HCT116 (cell line): ENCODE results near the gene PDE4D. TPM values are rescaled to one million over a fixed set of nuclear protein-coding genes. Genes with fewer than 3 reads are reported as not detected.

Source experiments
- ATAC-seq: fragments of 200-7000 bp; cut with Tn5 transposase; 2 replicates; pipeline ENCODE4 v1.9.1; 2020; ENCODE audit warnings: mild to moderate bottlenecking, moderate library complexity
- BruUV-seq: library from RNA; stranded (reverse); fragments of 400-500 nt; replicated peaks from 2 replicates; lab custom pipeline; 2021; lab: Mats Ljungman, UMichigan
- CTCF ChIA-PET: fragments of 300-600 bp; sonication (Branson Sonifier 250); formaldehyde crosslinking; loops from one replicate; lab custom pipeline; 2021; ENCODE audit warnings: antibody characterized with exemption; lab: Charles Lee
- POLR2A ChIA-PET: fragments of 300-600, 350-600 bp; sonication (Branson Sonifier 250); formaldehyde crosslinking; loops from one replicate; lab custom pipeline; 2021; ENCODE audit warnings: antibody characterized with exemption; lab: Charles Lee
- RAD21 ChIA-PET, 2 experiments: fragments of 300-600 bp; sonication (Branson Sonifier 250); formaldehyde crosslinking; loops; one replicate each; lab custom pipeline; 2023; ENCODE audit warnings: low total read pairs in 2 of 2; ENCODE audit not compliant: uncharacterized antibody in 2 of 2, unreplicated experiment in 2 of 2, low non-redundant PET in 1 of 2; lab: Charles Lee
- DNase-seq: peaks from one replicate; pipeline ENCODE4 v3.0.0-alpha.2; 2010; ENCODE audit warnings: low read depth, low spot score
- H2AFZ ChIP-seq: fragments of 200-600 bp; shearing (Covaris generic), sonication (generic); 2 replicates; pipeline ENCODE4 v1.6.1; 2017; ENCODE audit warnings: low read depth, mixed run types, mixed read lengths, antibody characterized with exemption, low read length; ENCODE audit not compliant: poor library complexity, severe bottlenecking
- H3K27ac ChIP-seq: 2 replicates; pipeline ENCODE4 v1.5.1; 2012; ENCODE audit warnings: low read depth, low read length
- H3K27me3 ChIP-seq: fragments of 200-600 bp; sonication (generic); 2 replicates; pipeline ENCODE4 v1.6.1; 2016; ENCODE audit warnings: mixed run types, low read length, mixed read lengths; ENCODE audit not compliant: insufficient read depth
- H3K36me3 ChIP-seq, 2 experiments: fragments of 200-500 bp in 1 of 2; fragments of 200-600 bp in 1 of 2; sonication (Bioruptor generic) in 1 of 2; sonication (generic) in 1 of 2; 2 replicates each; pipeline versions ENCODE4 v1.5.1 to v1.6.1; 2014 to 2016; ENCODE audit warnings: low read length in 2 of 2, inconsistent platforms in 1 of 2, mixed read lengths in 1 of 2, mixed run types in 1 of 2; ENCODE audit not compliant: insufficient read depth in 2 of 2, control insufficient read depth in 1 of 2
- H3K4me1 ChIP-seq, 2 experiments: fragments of 200-600 bp in 1 of 2; sonication (generic) in 1 of 2; 2 replicates each; pipeline versions ENCODE4 v1.5.1 to v1.6.1; 2012 to 2017; ENCODE audit warnings: low read length in 2 of 2, inconsistent platforms in 1 of 2, mild to moderate bottlenecking in 1 of 2, mixed read lengths in 1 of 2, mixed run types in 1 of 2, moderate library complexity in 1 of 2; ENCODE audit not compliant: insufficient read depth in 2 of 2, control insufficient read depth in 1 of 2
- H3K4me2 ChIP-seq: fragments of 200-600 bp; sonication (generic); 2 replicates; pipeline ENCODE4 v1.6.1; 2017; ENCODE audit warnings: mixed run types, low read length, mixed read lengths
- H3K4me3 ChIP-seq, 2 experiments: fragments of 200-600 bp in 1 of 2; sonication (generic) in 1 of 2; replicated peaks in 1 of 2; 2 replicates each; pipeline ENCODE4 v1.5.1; 2011 to 2016; ENCODE audit warnings: low read length in 2 of 2, control low read depth in 1 of 2, low read depth in 1 of 2, mild to moderate bottlenecking in 1 of 2, mixed read lengths in 1 of 2, mixed run types in 1 of 2
- H3K79me2 ChIP-seq: fragments of 200-600 bp; sonication (generic); 2 replicates; pipeline ENCODE4 v1.6.1; 2017; ENCODE audit warnings: mild to moderate bottlenecking, mixed run types, low read length, moderate library complexity, mixed read lengths; ENCODE audit not compliant: insufficient read depth
- H3K9ac ChIP-seq: fragments of 200-600 bp; sonication (generic); 2 replicates; pipeline ENCODE4 v1.6.1; 2016; ENCODE audit warnings: low read length, mixed read lengths
- H3K9me2 ChIP-seq: fragments of 200-600 bp; sonication (generic), shearing (Covaris generic); 2 replicates; pipeline ENCODE4 v1.6.1; 2017; ENCODE audit warnings: mixed run types, mild to moderate bottlenecking, moderate library complexity; ENCODE audit not compliant: insufficient read depth
- H3K9me3 ChIP-seq, 2 experiments: fragments of 200-500 bp in 1 of 2; fragments of 200-600 bp in 1 of 2; sonication (Bioruptor generic) in 1 of 2; sonication (generic) in 1 of 2; 2 replicates each; pipeline ENCODE4 v1.6.1; 2014 to 2017; ENCODE audit warnings: low read length in 2 of 2, mixed read lengths in 2 of 2, inconsistent platforms in 1 of 2, low read depth in 1 of 2, mild to moderate bottlenecking in 1 of 2, mixed run types in 1 of 2, moderate library complexity in 1 of 2; ENCODE audit not compliant: control insufficient read depth in 1 of 2, insufficient read depth in 1 of 2
- H4K20me1 ChIP-seq: fragments of 200-600 bp; sonication (generic), shearing (Covaris generic); 2 replicates; pipeline ENCODE4 v1.6.1; 2017; ENCODE audit warnings: mixed run types, mild to moderate bottlenecking, moderate library complexity; ENCODE audit not compliant: insufficient read depth
- ATF3 ChIP-seq: IDR thresholded peaks from 2 replicates; pipeline ENCODE4 v1.6.1; 2012
- CBX3 ChIP-seq: IDR thresholded peaks from 2 replicates; pipeline ENCODE4 v1.6.1; 2012; ENCODE audit warnings: low read depth
- CEBPB ChIP-seq: IDR thresholded peaks from 2 replicates; pipeline ENCODE4 v1.6.1; 2012; ENCODE audit warnings: low read depth
- EGR1 ChIP-seq: IDR thresholded peaks from 2 replicates; pipeline ENCODE4 v1.6.1; 2012; ENCODE audit warnings: low read depth
- ELF1 ChIP-seq: IDR thresholded peaks from 2 replicates; pipeline ENCODE4 v1.6.1; 2012; ENCODE audit warnings: low read depth, borderline replicate concordance
- EZH2 ChIP-seq: fragments of 200-600 bp; sonication (generic); IDR thresholded peaks from 2 replicates; pipeline ENCODE4 v1.6.1; 2017; ENCODE audit warnings: antibody characterized with exemption, mixed run types
- EZH2phosphoT487 ChIP-seq: fragments of 200-600 bp; IDR thresholded peaks from 2 replicates; pipeline ENCODE4 v1.6.1; 2018; ENCODE audit warnings: antibody characterized with exemption, borderline replicate concordance
- JUND ChIP-seq: IDR thresholded peaks from 2 replicates; pipeline ENCODE4 v1.6.1; 2012
- POLR2AphosphoS5 ChIP-seq: IDR thresholded peaks from 2 replicates; pipeline ENCODE4 v1.6.1; 2011; ENCODE audit warnings: mild to moderate bottlenecking, low read depth, low read length, moderate library complexity
- RAD21 ChIP-seq: IDR thresholded peaks from 2 replicates; pipeline ENCODE4 v1.6.1; 2012; ENCODE audit warnings: low read depth, mild to moderate bottlenecking
- REST ChIP-seq: IDR thresholded peaks from 2 replicates; pipeline ENCODE4 v1.6.1; 2012; ENCODE audit warnings: low read depth
- SP1 ChIP-seq: IDR thresholded peaks from 2 replicates; pipeline ENCODE4 v1.6.1; 2012; ENCODE audit warnings: low read depth
- SRF ChIP-seq: IDR thresholded peaks from 2 replicates; pipeline ENCODE4 v1.6.1; 2012; ENCODE audit warnings: low read depth
- TCF7L2 ChIP-seq: IDR thresholded peaks from 2 replicates; pipeline ENCODE4 v1.7.0; 2011; ENCODE audit warnings: borderline replicate concordance, inconsistent platforms; ENCODE audit not compliant: insufficient read depth, insufficient read length; ENCODE audit errors: extremely low read depth
- ZBTB33 ChIP-seq: IDR thresholded peaks from 2 replicates; pipeline ENCODE4 v1.6.1; 2011; ENCODE audit warnings: mild to moderate bottlenecking, low read length, moderate library complexity; ENCODE audit not compliant: insufficient replicate concordance; ENCODE audit errors: extremely low read depth
- ZFX ChIP-seq: fragments of 450-650 bp; IDR thresholded peaks from 2 replicates; pipeline ENCODE4 v1.6.1; 2017
- ZNF274 ChIP-seq: fragments of 200-500 bp; sonication (Bioruptor generic); IDR thresholded peaks from 2 replicates; pipeline ENCODE4 v1.6.1; 2014; ENCODE audit warnings: mild to moderate bottlenecking, low read depth, low read length, inconsistent platforms
- intact Hi-C: fragments of 100-400 bp; cut with micrococcal nuclease; formaldehyde crosslinking; loops from 2 replicates; pipeline ENCODE4 v1.10.0; 2022
- total RNA-seq: library from RNA; stranded (reverse); gene quantifications from one replicate; pipeline ENCODE4 v1.2.1, GENCODE V29; 2021; ENCODE audit not compliant: unreplicated experiment

Gene PDE4D
- total RNA-seq, 1 experiment from 2014 or later: 1.1 TPM

- no peaks in the 10 kb centered on the region for H3K9me3 ChIP-seq
- intact Hi-C loops: no loop called here
- no peak overlapping the region for H3K4me3 ChIP-seq
- BruUV-seq: no TSS peak
- ChIA-PET RAD21 (no interaction called here), POLR2A (no interaction called here), CTCF (interaction anchor here (0.7 kb wide), 1 partner anchor 11 kb away, joined by 3 read pairs; no protein-coding TSS in a partner anchor)
- ATAC-seq (no peak), DNase-seq (no peak)
- H3K27me3 ChIP-seq: 0 out of 2 replicates have a peak, but pooled peaks cover 4% of the 10 kb centered on the region
- H4K20me1 ChIP-seq: no peaks in the 10 kb centered on the region
- no peak overlapping the region for H3K9ac ChIP-seq
- H3K27ac ChIP-seq: no peak overlapping the region
- H3K4me1 ChIP-seq: no peaks in the 10 kb centered on the region
- no peaks in the 10 kb centered on the region for H3K36me3 ChIP-seq
- no peak for TF ChIP-seq EZH2phosphoT487
- TF ChIP-seq EZH2: no peak
- no peak for TF ChIP-seq POLR2AphosphoS5
- no peak for TF ChIP-seq EGR1
- no peak for TF ChIP-seq ATF3
- TF ChIP-seq JUND: no peak
- TF ChIP-seq SRF: no peak
- no peak for TF ChIP-seq CBX3
- no peak for TF ChIP-seq REST
- TF ChIP-seq ZFX: no peak
- no peak for TF ChIP-seq RAD21
- no peak for TF ChIP-seq ELF1
- TF ChIP-seq ZBTB33: no peak
- no peak for TF ChIP-seq TCF7L2
- no peak for TF ChIP-seq SP1
- no peak for TF ChIP-seq ZNF274
- no peak for TF ChIP-seq CEBPB
- no peaks in the 10 kb centered on the region for H3K9me2 ChIP-seq
- no peak overlapping the region for H2AFZ ChIP-seq
- no peaks in the 10 kb centered on the region for H3K79me2 ChIP-seq
- H3K4me2 ChIP-seq: no peak overlapping the region
These were observed 208.9 kb downstream of the PDE4D start for GRCh38 chr5:59684388-59685190.
